Stimulated activated CD4-positive, alpha-beta T cell treated with anti-CD3 and anti-CD28 coated beads, Interleukin-4, amount 100 ng/mL, for 48 hours (primary cell): Measurements from ENCODE around the gene QSOX2.
A peak's percentile ranks its signal among the peaks of the same experiment; 100 is the strongest.

Experiments used
- DNase-seq, 2 donors: peaks; one replicate each; pipeline ENCODE4 v3.0.0-alpha.2; 2020; ENCODE audit warnings: low read depth in 2 of 2

QSOX2 gene

DNA sequence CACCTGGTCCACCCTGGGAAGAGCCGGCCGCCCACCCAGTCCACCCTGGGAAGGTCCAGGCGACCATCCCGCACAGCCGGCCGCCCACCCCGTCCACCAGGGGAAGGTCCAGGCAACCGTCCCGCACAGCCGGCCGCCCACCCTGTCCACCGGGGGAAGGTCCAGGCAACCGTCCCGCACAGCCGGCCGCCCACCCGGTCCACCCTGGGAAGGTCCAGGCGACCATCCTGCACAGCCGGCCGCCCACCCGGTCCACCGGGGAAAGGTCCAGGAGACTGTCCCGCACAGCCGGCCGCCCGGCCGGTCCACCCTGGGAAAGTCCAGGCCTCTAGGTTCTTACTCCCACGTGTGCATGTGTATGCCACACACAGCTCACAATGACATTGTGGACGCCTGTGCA, 6.7 kb upstream of the QSOX2 start:
- no peak for DNase-seq

DNA sequence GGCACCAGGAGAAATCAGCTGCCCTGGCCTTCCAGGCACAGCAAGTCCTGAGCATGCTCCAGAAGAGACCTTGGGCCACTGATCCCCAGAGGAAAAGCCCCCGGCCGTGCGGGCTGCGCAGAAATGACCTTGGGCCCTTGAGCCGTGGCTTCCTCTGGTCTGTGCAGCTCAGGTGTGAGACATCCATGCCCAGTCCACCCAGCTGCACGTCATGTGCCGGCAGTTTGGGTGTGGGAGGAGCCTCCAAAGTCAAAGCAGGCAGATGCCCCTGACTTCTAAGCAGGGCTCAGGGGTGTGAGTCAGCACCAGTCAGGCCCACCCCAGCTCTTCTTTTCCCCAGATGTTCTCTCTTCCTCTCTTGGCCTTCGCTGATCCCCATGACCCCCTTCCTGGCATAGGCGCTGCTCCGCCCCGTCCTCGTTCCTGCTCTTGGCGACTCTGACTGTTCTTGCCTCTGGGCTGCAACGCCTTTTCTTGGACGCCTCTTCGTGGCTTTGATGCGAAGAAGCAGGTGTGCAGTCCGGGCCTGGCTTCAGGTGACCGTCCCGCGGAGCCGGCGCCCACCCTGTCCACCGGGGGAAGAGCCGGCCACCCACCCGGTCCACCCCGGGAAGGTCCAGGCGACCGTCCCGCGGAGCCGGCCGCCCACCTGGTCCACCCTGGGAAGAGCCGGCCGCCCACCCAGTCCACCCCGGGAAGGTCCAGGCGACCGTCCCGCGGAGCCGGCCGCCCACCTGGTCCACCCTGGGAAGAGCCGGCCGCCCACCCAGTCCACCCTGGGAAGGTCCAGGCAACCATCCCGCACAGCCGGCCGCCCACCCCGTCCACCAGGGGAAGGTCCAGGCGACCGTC, 5.9 kb upstream of the QSOX2 start:
- DNase-seq, result no peak

DNA sequence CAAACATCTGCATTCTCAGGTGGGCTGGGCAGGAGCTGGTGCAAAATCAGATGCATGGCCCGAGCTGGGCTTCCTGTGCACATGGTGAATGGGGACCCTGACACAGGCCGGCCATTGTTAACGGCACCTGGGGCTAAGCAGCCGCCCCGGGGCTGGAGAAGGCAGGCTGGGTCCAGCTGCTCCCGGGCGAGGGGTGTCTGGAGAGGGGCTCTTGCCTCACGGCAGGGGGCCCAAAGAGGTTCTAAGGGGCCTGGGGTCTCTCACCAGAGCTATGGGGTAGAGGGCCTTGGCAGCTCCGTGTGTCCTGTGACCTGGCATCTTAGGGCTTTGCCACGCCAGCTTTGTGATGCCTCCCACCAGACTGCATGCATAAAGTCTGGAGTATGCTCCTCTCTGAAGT, 5.1 kb upstream of the QSOX2 start:
- DNase-seq, result no peak

DNA sequence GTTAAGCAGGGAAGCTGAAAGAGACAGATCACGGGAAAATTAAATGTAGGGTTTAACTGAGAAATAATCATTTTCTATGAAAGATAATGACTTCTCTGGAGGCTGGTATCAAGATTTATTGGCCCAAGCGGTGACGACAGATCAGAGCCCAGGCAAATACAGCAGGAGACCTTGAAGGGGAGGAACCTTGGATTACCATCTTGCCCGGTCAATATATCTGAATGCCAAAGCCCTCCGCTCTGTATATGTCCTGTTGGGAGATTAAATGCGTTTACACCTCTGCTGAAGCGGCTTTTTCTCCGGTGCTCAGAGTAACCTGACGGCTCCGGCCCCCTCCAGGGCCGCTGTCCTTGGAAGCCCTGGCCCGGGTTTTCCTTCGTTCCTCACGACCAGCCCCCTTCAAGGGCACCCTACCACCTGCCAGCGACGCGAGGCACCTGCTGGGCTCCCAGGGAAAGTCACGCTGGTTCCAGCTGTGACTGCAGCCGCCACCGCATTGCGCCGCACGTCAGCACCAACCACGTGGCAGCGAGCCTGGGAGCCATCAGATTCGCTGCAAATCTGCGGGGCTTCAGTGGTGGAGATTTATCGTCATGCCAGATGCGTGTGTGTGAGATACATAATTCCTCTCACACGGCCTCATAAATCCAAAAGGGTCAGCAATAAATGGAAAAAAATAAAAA, 4.4 kb upstream of the QSOX2 start:
- DNase-seq, result no peak

DNA sequence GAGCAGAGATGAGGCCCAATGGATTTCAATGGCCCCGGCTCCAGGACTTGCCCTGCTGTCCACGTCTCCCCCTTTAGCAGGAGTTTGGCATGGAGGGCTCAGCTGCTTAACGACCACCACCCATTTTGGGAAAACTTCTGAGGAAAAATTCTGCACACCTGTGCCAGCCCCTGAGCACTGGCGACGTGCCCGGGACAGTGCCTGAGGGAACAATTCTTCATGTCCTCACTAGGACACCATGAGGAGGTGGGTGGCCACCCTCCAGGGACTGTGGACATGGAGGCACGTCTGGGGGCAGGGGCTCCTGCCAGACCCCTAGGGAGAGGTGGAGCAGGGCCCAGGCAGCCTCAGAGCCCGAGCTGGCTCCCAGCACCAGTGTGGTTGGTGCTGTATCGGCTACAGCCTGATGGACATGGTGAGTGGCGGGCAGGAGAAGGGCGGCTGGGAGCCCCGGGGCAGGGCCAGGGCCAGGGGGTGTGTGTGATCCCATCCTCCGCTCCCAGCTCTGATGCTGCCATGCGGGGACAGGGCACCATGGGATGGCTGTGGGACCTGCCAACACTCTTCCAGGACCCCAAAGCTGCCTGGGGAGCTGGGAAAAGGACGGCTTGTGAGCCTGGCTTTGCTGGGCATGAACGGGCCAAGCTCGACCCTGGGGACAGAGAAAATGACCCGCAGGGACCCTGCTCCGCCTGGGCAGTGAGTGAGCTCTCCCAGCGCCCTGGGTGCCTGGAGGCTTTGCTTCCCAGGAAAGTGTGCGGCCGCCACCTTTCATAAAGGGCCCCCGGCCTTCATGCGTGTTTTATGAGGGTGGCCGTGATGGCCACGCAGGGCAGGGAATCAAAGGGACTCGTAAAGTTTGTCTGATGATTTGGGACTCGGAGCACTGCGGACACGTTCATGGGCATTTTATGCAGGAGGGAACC, 3.6 kb upstream of the QSOX2 start:
- DNase-seq, result no peak

DNA sequence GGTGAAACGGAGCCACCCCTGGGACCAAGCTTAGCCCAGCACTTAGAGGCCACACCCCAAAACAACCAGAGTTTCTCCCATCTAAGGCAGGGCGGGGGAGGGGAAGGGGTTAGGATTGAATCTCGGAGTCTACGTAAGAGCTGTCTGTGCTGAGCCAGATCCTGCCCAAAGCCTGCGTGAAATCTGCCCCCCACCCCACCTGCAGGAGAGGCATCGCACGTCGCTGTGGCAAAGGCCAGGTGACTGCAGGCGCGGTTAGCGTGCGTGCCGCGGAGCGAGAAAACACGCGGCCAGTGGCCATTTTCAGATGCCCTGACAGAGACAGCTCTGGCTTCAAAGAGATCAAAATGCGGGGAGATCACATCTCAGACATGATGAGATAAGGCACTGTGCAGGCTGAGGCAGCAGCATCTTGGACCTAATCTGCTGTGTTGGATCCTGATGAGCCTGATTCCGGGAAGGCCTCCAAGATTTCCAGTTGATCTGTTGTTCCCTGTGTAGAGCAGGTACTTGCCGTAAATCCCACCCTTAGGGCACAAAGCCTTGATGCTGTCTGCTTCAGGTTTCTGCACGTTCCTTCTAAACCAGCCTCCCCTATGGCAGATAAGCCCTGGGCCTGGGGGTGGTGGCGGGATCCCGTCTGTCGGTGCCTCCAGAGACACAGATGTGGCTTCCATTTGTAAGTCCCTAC, 2.5 kb upstream of the QSOX2 start:
- DNase-seq, result no peak

DNA sequence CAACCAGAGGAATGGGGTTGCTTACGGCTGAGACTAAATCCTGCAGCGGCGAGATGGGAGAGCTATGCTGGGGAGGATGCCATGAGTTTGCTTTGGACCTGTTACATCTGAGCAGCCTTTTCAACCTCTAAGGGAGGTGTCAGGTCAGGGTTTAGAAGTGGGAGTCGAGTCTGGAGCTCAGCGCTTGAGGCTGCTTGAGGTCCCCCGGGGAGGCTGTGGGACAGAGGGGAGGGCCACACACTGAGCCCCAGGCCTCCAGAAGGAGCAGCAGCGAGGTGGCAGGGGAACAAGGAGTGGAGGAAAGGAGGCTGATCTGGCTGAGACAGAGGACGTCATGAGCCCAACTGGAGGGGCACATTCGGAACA, 1.9 kb upstream of the QSOX2 start:
- no peak for DNase-seq

DNA sequence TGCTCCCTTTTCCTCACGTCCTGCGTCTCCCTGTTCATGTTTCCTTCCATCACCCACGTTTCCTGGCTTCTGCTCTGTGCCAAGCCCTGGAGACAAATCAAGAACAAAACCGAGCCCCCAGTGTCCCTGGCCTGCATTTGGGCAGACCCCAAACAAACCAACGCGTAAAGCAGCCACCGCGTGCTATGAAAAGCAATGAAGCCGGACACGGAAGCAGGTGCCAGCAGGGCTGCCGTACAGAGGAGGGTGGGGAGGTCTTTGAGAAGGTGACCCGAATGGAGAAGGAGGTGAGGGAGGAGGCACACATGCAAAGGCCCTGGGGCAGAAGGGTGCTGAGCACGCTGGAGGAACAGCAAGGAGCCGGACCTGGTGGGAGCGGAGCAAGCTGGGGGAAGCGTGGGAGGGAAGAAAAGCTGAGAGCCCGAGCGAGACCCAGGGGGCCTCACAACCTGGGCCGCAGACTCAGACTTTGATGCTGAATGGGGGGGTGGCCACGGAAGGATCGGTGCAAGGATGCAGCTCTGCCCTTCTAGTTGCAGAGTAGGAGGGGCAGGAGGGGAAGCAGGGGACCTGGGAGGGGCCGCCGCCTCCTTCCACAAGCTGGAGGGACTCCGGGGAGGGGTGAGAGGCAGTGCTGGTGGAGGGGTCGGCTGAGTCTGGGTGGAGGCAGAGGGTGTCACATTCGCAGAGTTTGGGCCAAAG, 1.4 kb upstream of the QSOX2 start:
- no peak for DNase-seq

DNA sequence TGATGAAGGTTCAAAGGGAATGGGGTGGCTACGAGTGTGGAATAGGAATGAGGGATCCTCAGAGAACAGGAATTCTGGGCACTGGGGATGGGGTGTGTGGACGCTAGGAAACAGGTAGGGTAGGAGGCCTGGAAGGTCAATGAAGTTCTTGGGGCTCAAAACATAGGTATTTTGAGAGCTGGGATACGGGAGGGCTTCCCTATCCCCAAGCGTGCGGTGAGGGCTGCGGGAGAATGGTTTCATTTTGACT, 718 bp downstream of the QSOX2 start:
- no peak for DNase-seq

DNA sequence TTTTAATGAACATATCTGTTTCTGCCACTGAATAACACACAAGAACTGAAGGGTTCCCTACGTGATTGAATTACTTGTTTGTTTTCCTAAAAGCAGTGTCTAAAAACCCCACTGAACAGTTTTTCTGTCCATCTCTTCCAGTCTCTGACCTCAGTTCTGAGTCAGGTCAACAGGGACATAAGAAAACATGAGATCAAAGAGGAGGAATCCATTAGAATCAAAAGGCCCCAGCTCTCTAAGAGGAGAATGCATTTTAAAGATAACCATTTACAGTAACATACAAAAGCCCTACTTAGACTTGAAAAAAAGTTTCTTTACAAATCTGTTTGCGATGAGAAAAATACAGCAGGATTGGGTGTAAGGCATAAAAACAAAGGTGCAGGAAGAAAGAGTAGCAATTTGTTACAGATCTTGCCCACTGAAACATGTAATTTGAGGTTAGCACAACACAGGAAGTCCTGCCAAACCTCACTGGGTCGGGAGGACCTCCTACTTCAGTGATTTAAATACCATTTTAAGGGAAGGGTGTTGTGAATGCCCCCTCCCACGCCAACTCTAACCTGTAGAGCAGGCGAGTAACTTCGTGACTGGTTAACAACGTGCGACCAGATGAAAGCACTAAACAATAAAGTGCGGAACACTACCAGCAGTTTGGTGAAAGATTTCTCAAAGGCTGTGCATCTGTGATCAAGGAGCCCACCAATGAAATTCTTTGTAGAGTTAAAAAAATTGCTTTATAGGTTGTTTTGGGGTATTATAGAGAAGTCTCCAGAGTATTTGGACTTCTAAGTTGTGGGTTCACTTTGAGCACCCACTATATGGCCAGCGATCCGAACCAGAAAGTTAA, 1.3 kb downstream of the QSOX2 start:
- peak; percentile 42 to 70 for DNase-seq

DNA sequence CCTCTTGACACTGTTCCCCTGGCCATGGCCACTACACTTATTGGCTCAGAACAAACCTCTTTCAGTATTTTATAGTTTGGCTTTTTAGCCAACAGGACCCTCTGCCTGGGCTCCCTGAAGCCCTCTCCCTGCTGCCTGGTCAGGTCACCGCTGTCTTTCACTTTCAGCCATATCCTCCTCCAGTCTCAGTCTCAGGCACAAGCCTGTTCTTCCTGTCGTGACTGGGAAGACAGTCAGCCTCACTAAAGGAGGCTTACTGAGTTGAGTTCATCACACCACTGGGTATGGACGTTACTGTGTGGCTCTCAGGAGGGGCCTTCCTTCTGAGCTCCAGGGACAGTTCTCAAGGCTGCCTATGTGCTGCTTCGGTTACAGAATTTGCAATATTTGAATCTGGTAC, 2.0 kb downstream of the QSOX2 start:
- no peak for DNase-seq

DNA sequence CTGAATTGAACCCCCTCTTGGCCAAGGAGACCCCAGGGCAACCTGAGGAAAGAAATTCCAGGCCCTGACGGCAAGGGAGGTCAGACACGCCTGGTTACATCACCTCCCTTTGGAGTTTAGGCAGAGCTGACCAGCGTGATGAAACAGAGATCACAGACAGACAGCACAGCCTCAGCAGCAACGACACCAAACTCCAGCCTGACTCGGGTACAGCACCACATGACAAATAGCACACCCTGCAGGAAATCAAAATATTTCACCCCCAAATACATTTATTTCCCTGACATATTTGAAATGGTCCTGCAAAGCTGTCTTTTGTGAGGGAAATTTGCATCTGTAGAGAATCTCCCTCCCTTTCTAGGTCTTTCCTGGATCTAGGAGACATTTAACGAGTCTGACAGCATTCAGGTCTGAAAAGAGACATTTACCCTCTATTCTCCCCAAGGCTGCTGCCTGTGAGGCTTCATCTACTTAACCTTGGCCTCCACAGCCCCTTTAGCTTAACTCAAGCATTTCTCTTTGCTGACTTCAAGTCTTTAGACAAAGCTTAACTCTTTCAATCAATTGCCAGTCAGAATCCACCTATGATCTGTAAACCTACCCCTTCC, 2.6 kb downstream of the QSOX2 start:
- no peak for DNase-seq

DNA sequence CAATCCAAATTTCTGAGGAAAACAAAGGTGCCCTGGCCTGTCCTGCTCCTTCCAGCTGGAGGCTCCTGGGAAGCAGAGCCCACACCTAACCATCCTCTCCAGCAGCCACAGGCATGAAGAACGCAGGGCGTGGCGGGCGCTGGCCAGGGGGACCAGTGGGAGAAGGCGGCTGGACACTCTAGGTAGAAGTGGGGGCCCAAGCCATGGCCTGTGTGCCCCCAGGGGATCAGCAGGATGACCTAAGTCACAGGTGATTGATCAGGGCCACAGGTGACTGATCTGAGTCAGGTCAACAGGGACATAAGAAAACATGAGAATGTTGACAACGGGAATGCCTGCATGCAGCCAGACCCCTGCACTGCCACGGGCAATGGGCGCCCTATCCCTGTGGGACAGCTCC, 3.4 kb downstream of the QSOX2 start:
- DNase-seq, result no peak

DNA sequence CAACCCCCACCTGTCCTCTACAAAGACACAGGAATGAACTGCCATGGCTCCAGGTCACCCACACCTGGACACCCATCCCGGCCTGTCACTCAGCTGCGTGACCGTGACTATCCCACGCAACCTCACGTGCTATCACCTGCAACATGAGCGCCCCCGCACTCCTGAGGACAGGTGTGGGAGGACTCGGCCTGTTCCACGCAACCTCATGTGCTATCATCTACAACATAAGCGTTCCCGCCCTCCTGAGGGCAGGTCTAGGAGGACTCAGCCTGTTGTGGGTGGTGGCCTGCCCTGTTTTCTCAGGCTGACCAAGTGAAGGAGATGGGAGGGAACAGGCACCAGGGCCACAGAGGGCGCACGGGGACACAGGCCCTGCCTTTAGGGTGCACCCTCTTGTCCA, 4.1 kb downstream of the QSOX2 start:
- DNase-seq, result no peak

DNA sequence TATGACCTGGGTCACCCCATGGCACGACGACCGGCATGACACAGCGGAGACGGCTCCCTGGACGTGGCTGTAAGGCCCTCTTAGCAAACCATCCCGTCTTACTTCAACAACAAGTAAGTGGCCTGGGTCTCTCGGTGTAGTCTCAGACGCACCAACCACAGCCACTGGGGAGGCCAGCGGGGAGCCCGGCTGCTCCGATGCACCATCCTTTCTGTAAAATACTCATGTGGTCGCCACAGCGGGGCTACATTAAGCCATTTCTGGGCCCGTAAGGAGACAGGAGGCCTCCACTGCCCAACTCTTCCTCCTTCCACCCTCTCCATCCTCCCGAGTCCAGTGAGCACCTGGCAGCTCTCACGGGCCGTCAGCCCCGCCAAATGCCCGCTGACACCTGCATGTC, 4.7 kb downstream of the QSOX2 start:
- no peak for DNase-seq

DNA sequence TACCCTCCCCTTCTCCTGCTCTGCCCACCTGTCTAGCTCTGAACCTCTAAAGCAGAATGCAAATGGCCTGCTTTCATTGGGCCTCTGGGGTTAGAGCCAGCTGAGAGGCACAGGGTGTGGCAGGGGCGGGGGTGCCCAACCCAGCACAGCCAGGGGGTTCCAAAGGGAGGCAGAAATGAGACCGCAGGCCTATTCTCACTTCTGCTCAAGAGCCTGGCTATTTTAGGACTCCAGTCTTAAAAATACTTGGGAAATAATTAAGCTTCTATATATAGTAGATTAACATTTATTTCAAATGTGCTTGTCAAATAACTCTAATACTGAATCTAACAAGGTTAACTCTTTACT, 5.7 kb downstream of the QSOX2 start:
- no peak for DNase-seq

DNA sequence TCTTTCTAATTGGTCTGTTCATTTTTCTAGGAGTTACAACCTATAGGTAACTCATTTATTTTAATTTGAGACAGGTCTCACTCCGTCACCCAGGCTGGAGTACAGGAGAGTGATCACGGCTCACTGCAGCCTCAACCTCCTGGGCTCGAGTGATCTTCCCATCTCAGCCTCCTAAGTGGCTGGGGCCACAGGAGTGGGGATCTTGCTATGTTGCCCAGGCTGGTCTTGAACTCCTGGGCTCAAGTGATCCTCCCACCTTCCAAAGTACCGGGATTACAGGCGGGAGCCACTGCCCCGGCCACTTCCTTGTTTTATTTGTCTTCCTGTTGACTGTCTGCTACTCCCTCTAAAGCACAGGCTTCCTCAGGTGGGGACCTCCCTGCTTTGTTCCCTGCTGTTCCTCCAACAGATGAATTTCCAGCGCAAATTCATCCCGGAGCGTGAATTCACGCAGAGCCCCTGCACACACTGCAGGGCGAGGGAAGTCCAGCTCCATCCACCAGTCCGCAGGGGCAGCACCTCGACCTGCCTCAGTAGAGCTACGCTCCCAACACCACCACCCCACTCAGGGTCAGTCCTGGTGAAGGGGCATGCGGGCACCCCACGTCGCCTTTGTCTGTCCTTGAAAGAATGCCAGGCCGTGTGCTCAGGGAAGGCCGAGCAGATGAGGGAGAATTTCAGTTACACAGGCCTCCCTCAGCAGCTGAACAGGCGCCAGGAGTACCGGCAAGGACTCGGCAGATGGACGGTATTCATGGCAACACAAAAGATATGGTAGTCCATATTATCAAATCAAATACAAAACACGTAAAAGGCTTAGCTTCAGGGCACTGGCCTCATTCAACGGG, 6.3 kb downstream of the QSOX2 start:
- DNase-seq, result no peak

DNA sequence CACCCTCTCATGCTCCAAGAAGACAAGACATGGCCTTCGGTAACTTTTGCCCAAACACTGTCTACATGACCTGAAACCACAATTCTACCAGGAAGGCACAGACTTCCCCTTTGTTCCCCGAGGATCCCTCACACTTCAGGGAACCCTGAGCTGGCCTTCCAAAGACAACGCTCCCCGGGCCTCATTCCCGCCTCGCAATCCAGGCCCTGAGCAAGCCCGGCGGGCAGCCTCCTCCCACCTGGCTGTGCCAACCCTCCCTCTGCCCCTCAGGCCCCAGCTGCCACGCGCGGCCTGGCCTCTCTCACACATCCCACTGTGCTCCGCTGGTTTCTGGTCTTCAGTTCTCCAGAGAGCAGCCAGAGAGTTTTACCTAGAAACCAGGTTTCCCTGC, 7.3 kb downstream of the QSOX2 start:
- no peak for DNase-seq
